ENCODE measurements around the gene TRIM22. TPM values are rescaled to one million over a fixed set of nuclear protein-coding genes. Genes with fewer than 3 reads are reported as not detected.
"Not testable (repeated sequence)": the region's sequence is repeated elsewhere in the genome, so short reads cannot be mapped to it uniquely, and the experiment has no call there.

The TRIM22 gene
- total and polyA plus RNA-seq, 9 of the 15 experiments (the other 6 are each of a cell fraction or from before 2014, with no cell fraction given) = 0.06 to 1.1 (median 0.18) TPM; not detected in 2

GRCh38 chr11:5690736-5691135 is 1.1 kb downstream of the TRIM22 start (continued):
- no peak for TF ChIP-seq GTF3C2 (IDR thresholded peaks at IDR 0.05; ENCODE audit: borderline replicate concordance, extremely low read depth, insufficient read length)
- no peak for TF ChIP-seq ZKSCAN8 (CRISPR knock-in tag; IDR thresholded peaks at IDR 0.05)

- H3K9me3 ChIP-seq (replicated peaks; ENCODE audit: control insufficient read depth, insufficient read depth, low read depth, low read length); DNase-seq (ENCODE audit: extremely low read depth in 1 of 4, low spot score in 3 of 4); H3K36me3 ChIP-seq (ENCODE audit: control insufficient read depth, insufficient read depth, low read length); intact Hi-C loops (cut with micrococcal nuclease); H3K9ac ChIP-seq (ENCODE audit: insufficient read depth in 1 of 2, low read depth in 2 of 2, low read length in 2 of 2); H3K27ac ChIP-seq (ENCODE audit: extremely low read depth, low read depth, low read length); H3K4me3 ChIP-seq; H3K79me2 ChIP-seq (ENCODE audit: control insufficient read depth, insufficient read depth, low read length); H3K27me3 ChIP-seq (ENCODE audit: control insufficient read depth in 2 of 2, insufficient read depth in 2 of 2, low read length in 2 of 2); H4K20me1 ChIP-seq (replicated peaks; ENCODE audit: control insufficient read depth, insufficient read depth, low read length); FAIRE-seq; CTCF ChIA-PET (ENCODE audit: low intra/inter-chr PET ratio); H2AFZ ChIP-seq (ENCODE audit: low read depth, low read length); H3K9me1 ChIP-seq (ENCODE audit: control insufficient read depth, insufficient read depth, low read length); BruUV-seq (replicated peaks); in situ Hi-C loops (cut with MboI): not testable (repeated sequence)
- peak overlapping the region; percentile 60 for H3K4me2 ChIP-seq (ENCODE audit: insufficient read depth, low read length)
- POLR2A ChIA-PET = interaction anchor here (1.3 kb wide), 1 partner anchor 14 kb away, joined by 5 read pairs; no protein-coding TSS in a partner anchor
- 9% methylated on average over 6 of the region's 12 CpGs for WGBS (ENCODE audit: insufficient coverage, low coverage, missing lambda C conversion rate)
- peaks cover 0 to 26% of the 10 kb centered on the region in 2 experiments; a peak in 4 of 5 replicates for H3K4me1 ChIP-seq (replicated peaks in 1 of 2; ENCODE audit: control insufficient read depth in 2 of 2, insufficient read depth in 2 of 2, low read length in 2 of 2)
- TF ChIP-seq ARID1B (IDR thresholded peaks at IDR 0.05) (peak; percentile 54), TAL1 (IDR thresholded peaks at IDR 0.05) (peak; percentile 46; the same call in 1 of the 2 replicates), TCF3 (CRISPR knock-in tag; IDR thresholded peaks at IDR 0.05) (peak; percentile 54; the same call in 1 of the 2 replicates), ZEB2 (IDR thresholded peaks at IDR 0.05) (0 out of 2 replicates have a peak, but pooled peaks have one; percentile 29), CBFA2T3 (IDR thresholded peaks at IDR 0.05) (peak; percentile 62), CBFA2T2 (conservative IDR thresholded peaks at IDR 0.05) (peak; percentile 34)
- ATAC-seq = peak; percentile 38
Measured at GRCh38 chr11:5691238-5691963, 1.8 kb downstream of the TRIM22 start.

Measured in K562 (cell line).